Measurements from ENCODE around the gene ICAM5. TPM values are rescaled to one million over a fixed set of nuclear protein-coding genes. Genes with fewer than 3 reads are reported as not detected.
"Not testable (repeated sequence)": the region's sequence is repeated elsewhere in the genome, so short reads cannot be mapped to it uniquely, and the experiment has no call there.

The ICAM5 gene
- total RNA-seq, 1 experiment from 2014 or later, result 19.2 TPM

GRCh38 chr19:10279737-10280442, 9.9 kb upstream of the ICAM5 start:
- BruUV-seq (replicated peaks), result no TSS peak
- H3K4me3 ChIP-seq, result no peak overlapping the region
- H3K4me1 ChIP-seq (replicated peaks; ENCODE audit: insufficient read depth), result peaks cover 37% of the 10 kb centered on the region
- H4K20me1 ChIP-seq (ENCODE audit: insufficient read depth), result no peaks in the 10 kb centered on the region
- no peaks in the 10 kb centered on the region for H3K9me2 ChIP-seq (ENCODE audit: insufficient read depth)
- no peak overlapping the region for H2AFZ ChIP-seq
- ChIA-PET CTCF (no interaction called here), POLR2A (ENCODE audit: unreplicated experiment) (interaction anchor here (0.6 to 1.2 kb wide), 5 partner anchors 8 to 55 kb away, joined by 3 to 7 read pairs (median 4); partner anchors contain the start of genes ICAM1 and ICAM5)
- H3K79me2 ChIP-seq (ENCODE audit: low read depth), result no peaks in the 10 kb centered on the region
- H3K27me3 ChIP-seq (ENCODE audit: insufficient read depth, low read depth), result no peaks in the 10 kb centered on the region
- H3K9me3 ChIP-seq (ENCODE audit: insufficient read depth, low read depth), result no peaks in the 10 kb centered on the region
- peak overlapping the region; percentile 12 for H3K4me2 ChIP-seq
- DNase-seq, result peak in 1 of 2 experiments; percentile 67
- H3F3A ChIP-seq (ENCODE audit: insufficient read depth, low read depth), result peaks cover 37% of the 10 kb centered on the region
- no peak for TF ChIP-seq CTCF (conservative IDR thresholded peaks at IDR 0.05)
- TF ChIP-seq EZH2 (IDR thresholded peaks at IDR 0.05; ENCODE audit: low read depth), result no peak
- intact Hi-C loops (cut with micrococcal nuclease; ENCODE audit: unreplicated experiment), result no loop called here
- H3K36me3 ChIP-seq (ENCODE audit: low read depth), result no peaks in the 10 kb centered on the region; the same call in 1 of the 2 replicates
- H3K27ac ChIP-seq, result no peak overlapping the region

GRCh38 chr19:10282043-10282442, 7.7 kb upstream of the ICAM5 start:
- CTCF ChIA-PET; intact Hi-C loops (cut with micrococcal nuclease; ENCODE audit: unreplicated experiment); H3K36me3 ChIP-seq (ENCODE audit: low read depth); H3K27me3 ChIP-seq (ENCODE audit: insufficient read depth, low read depth); H3K4me3 ChIP-seq; H3K9me2 ChIP-seq (ENCODE audit: insufficient read depth); H3K9me3 ChIP-seq (ENCODE audit: insufficient read depth, low read depth); BruUV-seq (replicated peaks); DNase-seq; H3K79me2 ChIP-seq (ENCODE audit: low read depth); H2AFZ ChIP-seq; H4K20me1 ChIP-seq (ENCODE audit: insufficient read depth): not testable (repeated sequence)
- Histone ChIP-seq H3K4me1 (replicated peaks; ENCODE audit: insufficient read depth) (peaks cover 37% of the 10 kb centered on the region), H3K27ac (peak overlapping the region; percentile 60; the same call in 1 of the 2 replicates), H3K4me2 (0 out of 2 replicates have a peak overlapping the region, but pooled peaks have one; percentile 21), H3F3A (ENCODE audit: insufficient read depth, low read depth) (peaks cover 42% of the 10 kb centered on the region)
- POLR2A ChIA-PET (ENCODE audit: unreplicated experiment), result interaction anchor here (0.6 kb wide), 1 partner anchor 52 kb away, joined by 26 read pairs; no protein-coding TSS in a partner anchor

- peaks cover 9% of the 10 kb centered on the region; the same call in 1 of the 2 replicates for H3K36me3 ChIP-seq (ENCODE audit: low read depth)
- no peaks in the 10 kb centered on the region for H3K27me3 ChIP-seq (ENCODE audit: insufficient read depth, low read depth)
- H3K9me2 ChIP-seq (ENCODE audit: insufficient read depth), result no peaks in the 10 kb centered on the region
- H2AFZ ChIP-seq, result no peak overlapping the region
- ChIA-PET CTCF (interaction anchor here (0.6 kb wide), 1 partner anchor 31 kb away, joined by 3 read pairs; no protein-coding TSS in a partner anchor), POLR2A (ENCODE audit: unreplicated experiment) (interaction anchor here (0.6 to 1.0 kb wide), 3 partner anchors 13 to 210 kb away, joined by 3 to 5 read pairs (median 3); partner anchors contain the start of genes ICAM1 and RAVER1)
- peak overlapping the region; percentile 2; the same call in 1 of the 2 replicates for H3K4me3 ChIP-seq
- H3K79me2 ChIP-seq (ENCODE audit: low read depth), result no peaks in the 10 kb centered on the region
- TSS peak; percentile 58 for BruUV-seq (replicated peaks)
- peak overlapping the region; percentile 60 for H3K27ac ChIP-seq
- no peak for TF ChIP-seq CTCF (conservative IDR thresholded peaks at IDR 0.05)
- TF ChIP-seq EZH2 (IDR thresholded peaks at IDR 0.05; ENCODE audit: low read depth), result no peak
- peaks cover 37% of the 10 kb centered on the region for H3K4me1 ChIP-seq (replicated peaks; ENCODE audit: insufficient read depth)
- peaks cover 42% of the 10 kb centered on the region for H3F3A ChIP-seq (ENCODE audit: insufficient read depth, low read depth)
- peak overlapping the region; percentile 54 for H3K4me2 ChIP-seq
- intact Hi-C loops (cut with micrococcal nuclease; ENCODE audit: unreplicated experiment), result no loop called here
- no peaks in the 10 kb centered on the region for H3K9me3 ChIP-seq (ENCODE audit: insufficient read depth, low read depth)
- H4K20me1 ChIP-seq (ENCODE audit: insufficient read depth), result no peaks in the 10 kb centered on the region
- DNase-seq, result peak; percentile 71 to 87
Measured at GRCh38 chr19:10283301-10284064, 6.3 kb upstream of the ICAM5 start.

Data from PC-9 (cell line).